ENCODE results near the gene PPP2R3A.

GRCh38 chr3:136135039-136135802 is 169.7 kb downstream of the PPP2R3A start:
- TF ChIP-seq CTCF (IDR thresholded peaks at IDR 0.05; ENCODE audit: borderline replicate concordance, extremely low read depth, low read length, poor library complexity, severe bottlenecking) (no peak), EZH2 (IDR thresholded peaks at IDR 0.05; ENCODE audit: borderline replicate concordance, low read depth, low read length, severe bottlenecking) (no peak)
